Trophoblast cell (in vitro differentiated cells and primary cell): ENCODE measurements around the gene ZBTB32.
A peak's percentile ranks its signal among the peaks of the same experiment; 100 is the strongest.

ENCODE experiments used
- DNase-seq, 2 donors: peaks; one replicate each; pipeline ENCODE4 v3.0.0-alpha.2; 2016
- H2AFZ ChIP-seq: 2 replicates; pipeline ENCODE4 v1.6.1; 2013; ENCODE audit warnings: low read length, moderate library complexity, mild to moderate bottlenecking; ENCODE audit not compliant: insufficient read depth, poor library complexity
- H2AK5ac ChIP-seq: 2 replicates; pipeline ENCODE4 v1.6.1; 2013; ENCODE audit warnings: mild to moderate bottlenecking, low read length
- H2BK120ac ChIP-seq: 2 replicates; pipeline ENCODE4 v1.6.1; 2013; ENCODE audit warnings: low read length, mild to moderate bottlenecking, moderate library complexity; ENCODE audit not compliant: insufficient read depth, poor library complexity
- H2BK12ac ChIP-seq: 2 replicates; pipeline ENCODE4 v1.6.1; 2013; ENCODE audit warnings: mild to moderate bottlenecking, low read length, moderate library complexity
- H2BK5ac ChIP-seq: 2 replicates; pipeline ENCODE4 v1.6.1; 2013; ENCODE audit warnings: low read length, low read depth, moderate library complexity, mild to moderate bottlenecking; ENCODE audit not compliant: poor library complexity
- H3K14ac ChIP-seq: 2 replicates; pipeline ENCODE4 v1.6.1; 2013; ENCODE audit warnings: mild to moderate bottlenecking, low read length
- H3K18ac ChIP-seq: 2 replicates; pipeline ENCODE4 v1.6.1; 2013; ENCODE audit warnings: mild to moderate bottlenecking, low read length
- H3K23ac ChIP-seq: 2 replicates; pipeline ENCODE4 v1.6.1; 2013; ENCODE audit warnings: low read length
- H3K27ac ChIP-seq: 2 replicates; pipeline ENCODE4 v1.5.1; 2013; ENCODE audit warnings: low read depth, mild to moderate bottlenecking, inconsistent platforms, low read length, moderate library complexity
- H3K27me3 ChIP-seq: 2 replicates; pipeline ENCODE4 v1.6.1; 2013; ENCODE audit warnings: inconsistent platforms, mild to moderate bottlenecking, low read length, moderate library complexity; ENCODE audit not compliant: insufficient read depth
- H3K36me3 ChIP-seq, 2 experiments: 1 replicate in 1 of 2; 2 replicates in 1 of 2; pipeline ENCODE4 v1.6.1; 2013; ENCODE audit warnings: low read length in 2 of 2, mild to moderate bottlenecking in 2 of 2, moderate library complexity in 1 of 2; ENCODE audit not compliant: insufficient read depth in 2 of 2, control insufficient read depth in 1 of 2
- H3K4ac ChIP-seq: 2 replicates; pipeline ENCODE4 v1.6.1; 2013; ENCODE audit warnings: low read depth, mild to moderate bottlenecking, low read length, moderate library complexity
- H3K4me1 ChIP-seq, 2 experiments: 1 replicate in 1 of 2; 2 replicates in 1 of 2; pipeline ENCODE4 v1.6.1; 2013; ENCODE audit warnings: low read length in 2 of 2, mild to moderate bottlenecking in 2 of 2, moderate library complexity in 1 of 2; ENCODE audit not compliant: insufficient read depth in 2 of 2, control insufficient read depth in 1 of 2
- H3K4me2 ChIP-seq: 2 replicates; pipeline ENCODE4 v1.6.1; 2013; ENCODE audit warnings: inconsistent platforms, mild to moderate bottlenecking, low read length, moderate library complexity
- H3K4me3 ChIP-seq: 2 replicates; pipeline ENCODE4 v1.5.1; 2013; ENCODE audit warnings: mild to moderate bottlenecking, low read depth, low read length, inconsistent platforms
- H3K79me1 ChIP-seq: one replicate; pipeline ENCODE4 v1.6.1; 2013; ENCODE audit warnings: low read length
- H3K79me2 ChIP-seq: 2 replicates; pipeline ENCODE4 v1.6.1; 2013; ENCODE audit warnings: low read length, mild to moderate bottlenecking; ENCODE audit not compliant: control insufficient read depth, insufficient read depth, poor library complexity
- H3K9ac ChIP-seq: 2 replicates; pipeline ENCODE4 v1.6.1; 2013; ENCODE audit warnings: mild to moderate bottlenecking, low read length
- H3K9me3 ChIP-seq: 2 replicates; pipeline ENCODE4 v1.6.1; 2013; ENCODE audit warnings: low read depth, mild to moderate bottlenecking, control low read depth, inconsistent platforms, low read length; ENCODE audit not compliant: insufficient read depth
- H4K12ac ChIP-seq: 2 replicates; pipeline ENCODE4 v1.6.1; 2013; ENCODE audit warnings: low read depth, mild to moderate bottlenecking, low read length, moderate library complexity
- H4K8ac ChIP-seq: 2 replicates; pipeline ENCODE4 v1.6.1; 2013; ENCODE audit warnings: low read depth, mild to moderate bottlenecking, low read length, moderate library complexity
- H4K91ac ChIP-seq: one replicate; pipeline ENCODE4 v1.6.1; 2013; ENCODE audit warnings: low read depth, mild to moderate bottlenecking, low read length, moderate library complexity
- WGBS: extraction: QIAGEN DNeasy Blood & Tissue Kit; methylation state at CpG from one replicate; pipeline ENCODE4 v1.1.7; 2013; ENCODE audit warnings: missing lambda C conversion rate; ENCODE audit not compliant: insufficient read length, insufficient coverage; ENCODE audit errors: extremely low coverage; 5-methylcytosine and 5-hydroxymethylcytosine counted together

The ZBTB32 gene

GRCh38 chr19:35693835-35694599, 10.3 kb upstream of the ZBTB32 start:
- Histone ChIP-seq H3K9me3 (no peaks in the 10 kb centered on the region), H3K4me2 (no peak overlapping the region), H2AFZ (no peak overlapping the region), H3K79me2 (no peaks in the 10 kb centered on the region), H2AK5ac (no peak overlapping the region), H3K23ac (no peak overlapping the region), H2BK5ac (no peak overlapping the region), H3K4ac (no peak overlapping the region), H3K9ac (no peak overlapping the region), H3K27me3 (no peaks in the 10 kb centered on the region), H3K18ac (no peak overlapping the region), H3K36me3 (no peaks in the 10 kb centered on the region), H2BK12ac (no peak overlapping the region), H3K4me3 (no peak overlapping the region), H2BK120ac (no peak overlapping the region), H4K12ac (no peak overlapping the region), H3K27ac (no peak overlapping the region), H4K8ac (no peak overlapping the region), H3K14ac (no peak overlapping the region), H3K4me1 (peaks cover 4 to 5% of the 10 kb centered on the region in 2 experiments), H3K79me1 (no peaks in the 10 kb centered on the region), H4K91ac (no peak overlapping the region)
- no CpG with 5 or more reads among the region's 8 CpGs for WGBS
- DNase-seq = peak; percentile 91 to 95

DNA sequence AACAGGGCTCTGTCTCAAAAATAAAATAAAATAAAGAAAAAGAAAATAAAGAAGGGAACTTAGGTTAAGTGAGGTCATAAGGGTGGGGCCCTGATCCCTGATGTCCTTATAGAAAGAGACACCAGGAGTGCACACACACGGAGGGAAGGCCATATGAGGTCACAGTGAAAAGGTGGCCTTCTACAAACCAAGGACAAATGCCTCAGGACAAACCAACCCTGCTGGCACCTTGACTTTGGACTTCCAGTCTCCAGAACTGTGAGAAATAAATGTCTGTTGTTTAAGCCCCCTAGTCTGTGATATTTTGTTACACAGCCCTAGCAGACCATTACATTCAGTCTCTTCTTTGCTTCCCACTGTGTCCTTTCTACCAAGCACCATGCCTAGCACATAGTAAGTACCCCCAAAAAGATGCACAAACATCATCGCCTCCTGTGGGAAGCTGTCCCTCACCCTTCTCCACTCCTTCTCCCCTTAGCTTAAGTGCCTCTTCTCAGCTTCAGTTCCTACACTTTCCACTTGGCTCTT, 8.4 kb upstream of the ZBTB32 start:
- Histone ChIP-seq H3K18ac (no peak overlapping the region), H3K4me3 (no peak overlapping the region), H3K36me3 (no peaks in the 10 kb centered on the region), H4K12ac (no peak overlapping the region), H3K4me2 (no peak overlapping the region), H2AFZ (no peak overlapping the region), H3K27me3 (no peaks in the 10 kb centered on the region), H3K27ac (no peak overlapping the region), H4K8ac (no peak overlapping the region), H3K9ac (no peak overlapping the region), H3K4me1 (peaks cover 4 to 5% of the 10 kb centered on the region in 2 experiments), H3K14ac (no peak overlapping the region), H3K79me1 (no peaks in the 10 kb centered on the region), H3K9me3 (no peaks in the 10 kb centered on the region), H3K4ac (no peak overlapping the region), H3K79me2 (no peaks in the 10 kb centered on the region), H3K23ac (no peak overlapping the region), H4K91ac (no peak overlapping the region), H2BK12ac (no peak overlapping the region), H2BK120ac (no peak overlapping the region), H2BK5ac (no peak overlapping the region), H2AK5ac (no peak overlapping the region)
- no peak for DNase-seq
- no CpG with 5 or more reads among the region's 2 CpGs for WGBS

GRCh38 chr19:35696835-35697234, 7.5 kb upstream of the ZBTB32 start:
- no peak for DNase-seq
- Histone ChIP-seq H2BK5ac (no peak overlapping the region), H3K79me1 (no peaks in the 10 kb centered on the region), H3K27ac (no peak overlapping the region), H4K12ac (no peak overlapping the region), H2BK12ac (no peak overlapping the region), H3K4me2 (no peak overlapping the region), H3K79me2 (no peaks in the 10 kb centered on the region), H3K27me3 (no peaks in the 10 kb centered on the region), H3K23ac (no peak overlapping the region), H3K36me3 (no peaks in the 10 kb centered on the region), H3K4me1 (peaks cover 3 to 4% of the 10 kb centered on the region in 2 experiments), H2BK120ac (no peak overlapping the region), H2AK5ac (no peak overlapping the region), H3K18ac (no peak overlapping the region), H3K14ac (no peak overlapping the region), H4K8ac (no peak overlapping the region), H3K9ac (no peak overlapping the region), H3K4ac (no peak overlapping the region), H3K4me3 (no peak overlapping the region), H2AFZ (no peak overlapping the region), H4K91ac (no peak overlapping the region), H3K9me3 (no peaks in the 10 kb centered on the region)
- WGBS = no CpG with 5 or more reads among the region's 4 CpGs

- peak; percentile 96 to 99 for DNase-seq
- Histone ChIP-seq H2BK120ac (no peak overlapping the region), H3K4me2 (peak overlapping the region; percentile 90), H4K8ac (peak overlapping the region; percentile 81), H3K36me3 (no peaks in the 10 kb centered on the region), H2BK12ac (no peak overlapping the region), H2BK5ac (no peak overlapping the region), H2AFZ (peak overlapping the region; percentile 95), H3K79me1 (no peaks in the 10 kb centered on the region), H3K9me3 (no peaks in the 10 kb centered on the region), H3K14ac (no peak overlapping the region), H3K4ac (no peak overlapping the region), H4K91ac (no peak overlapping the region), H3K4me3 (peak overlapping the region; percentile 67), H3K18ac (no peak overlapping the region), H3K4me1 (peaks cover 3 to 5% of the 10 kb centered on the region in 2 experiments), H3K9ac (no peak overlapping the region), H3K27ac (no peak overlapping the region), H3K27me3 (no peaks in the 10 kb centered on the region), H4K12ac (peak overlapping the region; percentile 9), H2AK5ac (no peak overlapping the region), H3K79me2 (no peaks in the 10 kb centered on the region), H3K23ac (no peak overlapping the region)
- no CpG with 5 or more reads among the region's 50 CpGs for WGBS
These were observed 1.9 kb upstream of the ZBTB32 start for GRCh38 chr19:35702223-35703012.
